ENCODE measurements around the gene NAGK. TPM values are rescaled to one million over a fixed set of nuclear protein-coding genes. Genes with fewer than 3 reads are reported as not detected.
A peak's percentile ranks its signal among the peaks of the same experiment; 100 is the strongest.
"Not testable (repeated sequence)": the region's sequence is repeated elsewhere in the genome, so short reads cannot be mapped to it uniquely, and the experiment has no call there.

The NAGK gene
- total RNA-seq, 2 donors from 2014 or later: 46.6 to 125 TPM

DNA sequence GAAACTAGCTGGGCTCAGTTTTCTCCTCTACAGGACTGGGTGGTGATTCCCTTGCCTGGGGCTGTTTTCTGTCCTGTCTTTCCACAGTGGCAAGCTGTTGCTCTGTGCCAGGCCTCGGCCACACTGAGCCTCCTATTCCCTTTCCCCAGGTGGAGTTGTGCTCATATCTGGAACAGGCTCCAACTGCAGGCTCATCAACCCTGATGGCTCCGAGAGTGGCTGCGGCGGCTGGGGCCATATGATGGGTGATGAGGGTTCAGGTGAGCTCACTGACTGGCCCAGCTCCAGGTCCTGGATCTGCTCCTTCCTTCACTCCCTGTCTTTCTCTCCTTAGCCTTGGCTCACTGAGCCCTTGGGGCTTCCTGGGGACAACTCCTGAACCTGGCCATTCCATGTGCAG lies 4.0 kb downstream of the NAGK start:
- H3K36me3 ChIP-seq: peaks cover 30% of the 10 kb centered on the region
- H3K27me3 ChIP-seq (replicated peaks; ENCODE audit: insufficient read depth): no peaks in the 10 kb centered on the region
- DNase-seq (ENCODE audit: low spot score) (no peak), ATAC-seq (ENCODE audit: insufficient number of reproducible peaks, low FRiP score, low read depth) (no peak)
- peaks cover 14 to 21% of the 10 kb centered on the region in 2 donors for H3K4me1 ChIP-seq (ENCODE audit: control insufficient read depth in 1 of 2, low read depth in 2 of 2)
- TF ChIP-seq, protein P1, sequence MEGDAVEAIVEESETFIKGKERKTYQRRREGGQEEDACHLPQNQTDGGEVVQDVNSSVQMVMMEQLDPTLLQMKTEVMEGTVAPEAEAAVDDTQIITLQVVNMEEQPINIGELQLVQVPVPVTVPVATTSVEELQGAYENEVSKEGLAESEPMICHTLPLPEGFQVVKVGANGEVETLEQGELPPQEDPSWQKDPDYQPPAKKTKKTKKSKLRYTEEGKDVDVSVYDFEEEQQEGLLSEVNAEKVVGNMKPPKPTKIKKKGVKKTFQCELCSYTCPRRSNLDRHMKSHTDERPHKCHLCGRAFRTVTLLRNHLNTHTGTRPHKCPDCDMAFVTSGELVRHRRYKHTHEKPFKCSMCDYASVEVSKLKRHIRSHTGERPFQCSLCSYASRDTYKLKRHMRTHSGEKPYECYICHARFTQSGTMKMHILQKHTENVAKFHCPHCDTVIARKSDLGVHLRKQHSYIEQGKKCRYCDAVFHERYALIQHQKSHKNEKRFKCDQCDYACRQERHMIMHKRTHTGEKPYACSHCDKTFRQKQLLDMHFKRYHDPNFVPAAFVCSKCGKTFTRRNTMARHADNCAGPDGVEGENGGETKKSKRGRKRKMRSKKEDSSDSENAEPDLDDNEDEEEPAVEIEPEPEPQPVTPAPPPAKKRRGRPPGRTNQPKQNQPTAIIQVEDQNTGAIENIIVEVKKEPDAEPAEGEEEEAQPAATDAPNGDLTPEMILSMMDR (IDR thresholded peaks at IDR 0.05): no peak
- no peak overlapping the region for H3K4me3 ChIP-seq
- H3K27ac ChIP-seq: peak overlapping the region in 1 of 2 donors; percentile 3
- no peaks in the 10 kb centered on the region for H3K9me3 ChIP-seq

DNA sequence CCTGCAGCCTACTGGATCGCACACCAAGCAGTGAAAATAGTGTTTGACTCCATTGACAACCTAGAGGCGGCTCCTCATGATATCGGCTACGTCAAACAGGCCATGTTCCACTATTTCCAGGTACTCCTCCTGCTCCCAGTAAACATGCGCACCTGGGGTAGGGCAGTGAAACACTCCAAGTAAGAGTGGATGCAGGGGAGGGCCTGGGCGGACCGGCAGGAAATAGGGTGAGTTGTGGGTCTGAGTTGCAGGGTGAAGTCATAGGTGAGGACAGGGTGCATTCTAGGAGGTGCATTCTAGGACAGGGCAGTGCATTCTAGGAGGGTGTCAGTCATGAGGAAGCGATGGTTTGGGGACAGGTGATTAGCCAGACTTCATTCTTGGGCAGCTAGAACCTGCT lies 5.0 kb downstream of the NAGK start:
- TF ChIP-seq, protein P1 (IDR thresholded peaks at IDR 0.05): no peak
- Histone ChIP-seq H3K4me1 (ENCODE audit: control insufficient read depth in 1 of 2, low read depth in 2 of 2) (peaks cover 12 to 21% of the 10 kb centered on the region in 2 donors), H3K9me3 (no peaks in the 10 kb centered on the region), H3K27me3 (replicated peaks; ENCODE audit: insufficient read depth) (no peaks in the 10 kb centered on the region), H3K27ac (no peak overlapping the region), H3K36me3 (peaks cover 32% of the 10 kb centered on the region), H3K4me3 (no peak overlapping the region)
- no peak for DNase-seq (ENCODE audit: low spot score)
- ATAC-seq (ENCODE audit: insufficient number of reproducible peaks, low FRiP score, low read depth): no peak

DNA sequence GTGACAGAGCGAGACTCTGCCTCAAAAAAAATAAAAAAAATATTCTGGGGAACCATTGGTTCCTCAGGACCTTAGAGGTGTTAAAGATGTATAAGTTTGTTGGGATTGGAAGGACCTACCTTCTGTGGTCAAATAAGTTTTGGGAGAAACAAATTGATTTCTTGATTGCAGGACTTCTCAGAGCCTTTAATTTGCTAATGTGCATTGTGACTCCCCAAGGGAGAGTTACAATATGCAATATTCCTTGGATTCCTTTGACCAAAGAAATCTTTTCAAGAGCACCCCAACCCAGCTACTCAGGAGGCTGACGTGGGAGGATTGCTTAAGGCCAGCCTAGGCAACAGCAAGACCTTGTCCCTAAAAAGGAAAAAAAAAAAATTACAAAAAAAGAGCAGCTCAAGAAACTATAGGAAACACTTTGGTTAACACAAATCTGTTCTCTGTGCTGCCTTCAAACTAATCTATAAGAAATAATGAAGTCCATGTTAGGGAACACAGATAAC lies 6.5 kb downstream of the NAGK start:
- Histone ChIP-seq H3K4me1 (ENCODE audit: control insufficient read depth in 1 of 2, low read depth in 2 of 2) (peaks cover 6 to 10% of the 10 kb centered on the region in 2 donors), H3K27ac (no peak overlapping the region), H3K36me3 (peaks cover 32% of the 10 kb centered on the region), H3K9me3 (no peaks in the 10 kb centered on the region), H3K4me3 (no peak overlapping the region), H3K27me3 (replicated peaks; ENCODE audit: insufficient read depth) (no peaks in the 10 kb centered on the region)
- TF ChIP-seq, protein P1 (IDR thresholded peaks at IDR 0.05): no peak
- ATAC-seq (ENCODE audit: insufficient number of reproducible peaks, low FRiP score, low read depth) (no peak), DNase-seq (ENCODE audit: low spot score) (no peak)

DNA sequence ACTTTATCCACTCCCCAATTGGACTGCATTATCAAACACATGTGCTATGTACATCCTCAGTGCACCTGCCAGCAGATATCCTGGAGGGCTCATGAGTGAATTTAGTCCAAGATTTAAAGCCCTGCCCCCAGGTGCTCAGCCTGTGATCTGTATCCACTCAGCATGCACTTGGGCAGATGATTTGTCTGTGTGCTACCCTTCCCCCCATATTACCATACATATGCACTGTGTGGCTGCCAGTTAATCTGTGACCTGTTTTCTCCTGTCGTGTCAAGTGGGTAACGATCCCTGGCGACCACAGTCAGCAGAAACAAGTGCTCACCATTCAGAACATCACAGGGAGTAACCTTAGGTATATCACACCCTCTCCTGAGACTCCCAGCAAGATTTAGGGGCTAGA lies 10.2 kb downstream of the NAGK start:
- TF ChIP-seq, protein P1 (IDR thresholded peaks at IDR 0.05): no peak
- Histone ChIP-seq H3K4me3 (no peak overlapping the region), H3K27ac (no peak overlapping the region), H3K4me1 (ENCODE audit: control insufficient read depth in 1 of 2, low read depth in 2 of 2) (no peaks in the 10 kb centered on the region), H3K27me3 (replicated peaks; ENCODE audit: insufficient read depth) (no peaks in the 10 kb centered on the region), H3K36me3 (peaks cover 25% of the 10 kb centered on the region), H3K9me3 (no peaks in the 10 kb centered on the region)
- no peak for ATAC-seq (ENCODE audit: insufficient number of reproducible peaks, low FRiP score, low read depth)
- DNase-seq (ENCODE audit: low spot score): no peak

DNA sequence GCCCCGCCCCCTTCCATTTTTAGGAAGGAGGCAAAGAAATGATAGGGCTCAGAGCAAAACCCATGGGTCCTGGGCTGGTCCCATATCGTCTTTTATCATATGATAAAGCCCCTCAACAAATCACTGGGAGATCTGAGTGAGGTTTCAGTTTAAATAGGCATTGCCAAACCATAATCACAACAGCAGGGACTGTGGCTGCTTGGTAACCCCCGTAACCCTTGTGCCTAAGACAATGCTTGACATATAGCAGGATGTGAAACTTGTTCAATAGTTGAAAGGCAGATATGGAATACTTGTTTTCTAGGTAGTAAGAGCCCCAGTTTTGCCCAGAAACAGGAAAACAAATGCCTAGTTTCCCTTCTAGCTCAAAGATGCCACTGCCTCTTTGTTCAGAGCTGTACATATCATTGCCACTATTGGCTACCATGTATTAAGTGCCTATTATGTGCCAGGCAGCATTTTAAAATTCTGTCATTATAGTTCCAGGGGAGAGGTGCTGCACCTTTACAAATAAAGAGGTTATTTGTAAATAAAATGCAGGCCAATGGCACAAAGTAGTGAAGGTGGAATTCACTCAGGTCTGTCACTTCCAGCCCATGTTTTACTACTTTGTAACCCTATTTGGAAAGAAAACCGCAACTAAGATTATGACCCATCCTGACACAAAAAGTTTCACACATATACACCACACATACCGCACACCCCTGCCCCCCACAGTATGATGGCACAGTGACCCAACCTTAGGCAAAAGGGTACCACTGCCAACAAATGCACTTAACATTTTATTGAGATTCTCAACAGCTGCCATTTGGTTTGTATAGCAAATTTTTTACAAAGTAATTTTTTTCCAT lies 14.2 kb downstream of the NAGK start:
- H3K27me3 ChIP-seq (replicated peaks; ENCODE audit: insufficient read depth): no peaks in the 10 kb centered on the region
- ATAC-seq (ENCODE audit: insufficient number of reproducible peaks, low FRiP score, low read depth): no peak
- no peak overlapping the region for H3K4me3 ChIP-seq
- no peaks in the 10 kb centered on the region for H3K9me3 ChIP-seq
- DNase-seq (ENCODE audit: low spot score): no peak
- H3K36me3 ChIP-seq: peaks cover under 1% of the 10 kb centered on the region
- TF ChIP-seq, protein P1 (IDR thresholded peaks at IDR 0.05): no peak
- H3K27ac ChIP-seq: no peak overlapping the region
- H3K4me1 ChIP-seq (ENCODE audit: control insufficient read depth in 1 of 2, low read depth in 2 of 2): no peaks in the 10 kb centered on the region

DNA sequence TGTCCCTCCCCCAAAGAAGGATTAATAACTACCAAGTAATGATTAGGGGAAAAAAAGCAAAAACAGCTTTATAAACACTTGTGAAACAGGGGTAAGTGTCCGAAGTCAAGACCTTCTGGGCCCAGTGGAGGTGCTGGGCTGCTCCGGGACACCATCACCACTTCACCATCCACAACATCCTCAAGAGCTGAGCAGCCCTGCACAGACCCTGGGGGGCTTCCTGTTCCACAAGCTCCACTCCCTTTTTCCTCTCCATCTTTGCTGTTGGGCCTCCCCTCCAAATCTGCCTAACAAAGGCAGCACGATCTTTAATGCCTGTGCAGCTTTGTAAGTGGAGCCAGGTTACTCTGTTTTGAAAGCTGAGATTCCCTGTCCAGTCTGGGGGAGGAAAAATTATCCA lies 14.8 kb downstream of the NAGK start:
- H3K36me3 ChIP-seq; H3K27ac ChIP-seq; H3K27me3 ChIP-seq (replicated peaks; ENCODE audit: insufficient read depth); H3K4me3 ChIP-seq; DNase-seq (ENCODE audit: low spot score); ATAC-seq (ENCODE audit: insufficient number of reproducible peaks, low FRiP score, low read depth); H3K4me1 ChIP-seq (ENCODE audit: control insufficient read depth in 1 of 2, low read depth in 2 of 2); H3K9me3 ChIP-seq: not testable (repeated sequence)

DNA sequence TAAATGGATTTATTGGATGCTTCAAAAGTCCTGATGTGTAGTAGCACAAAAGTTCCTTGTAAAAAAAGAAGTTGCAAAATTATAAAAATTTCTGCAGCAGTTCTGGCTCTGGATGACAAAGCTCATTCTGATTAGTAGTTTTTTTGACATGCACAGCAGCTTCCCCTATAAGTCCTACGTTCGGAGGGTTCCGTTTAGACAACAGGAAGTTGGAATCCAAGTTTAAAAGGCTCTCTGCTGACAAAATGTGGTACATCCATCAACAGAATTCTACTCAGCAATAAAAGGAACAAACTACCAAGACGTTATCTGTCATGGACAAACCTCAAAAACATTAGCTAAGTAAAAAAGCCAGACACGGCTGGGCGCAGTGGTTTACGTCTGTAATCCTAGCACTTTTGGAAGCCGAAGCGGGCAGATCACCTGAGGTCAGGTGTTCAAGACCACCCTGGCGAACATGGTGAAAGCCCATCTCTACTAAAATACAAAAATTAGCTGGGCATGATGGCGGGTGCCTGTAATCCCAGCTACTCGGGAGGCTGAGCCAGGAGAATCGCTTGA lies 15.4 kb downstream of the NAGK start:
- not testable (repeated sequence) for H3K4me1 ChIP-seq (ENCODE audit: control insufficient read depth in 1 of 2, low read depth in 2 of 2); H3K36me3 ChIP-seq; H3K9me3 ChIP-seq; ATAC-seq (ENCODE audit: insufficient number of reproducible peaks, low FRiP score, low read depth); H3K27me3 ChIP-seq (replicated peaks; ENCODE audit: insufficient read depth); DNase-seq (ENCODE audit: low spot score); H3K27ac ChIP-seq
- peak overlapping the region; percentile 38 for H3K4me3 ChIP-seq
